PFSK-1 (cell line): ENCODE results near the gene YBX3.

ENCODE experiments used
- FOXP2 ChIP-seq: optimal IDR thresholded peaks from 2 replicates; pipeline ENCODE3; 2011; ENCODE audit warnings: borderline replicate concordance, control low read depth, inconsistent platforms; ENCODE audit not compliant: insufficient read depth; ENCODE audit errors: extremely low read length, extremely low read depth
- POLR2AphosphoS5 ChIP-seq: IDR thresholded peaks from 2 replicates; pipeline ENCODE4 v1.6.1; 2012; ENCODE audit warnings: low read depth, mild to moderate bottlenecking, control low read depth, low read length, moderate library complexity
- REST ChIP-seq, 2 experiments: IDR thresholded peaks; 2 replicates each; pipeline versions ENCODE4 v1.6.1 to v1.8.0; 2011 to 2012; ENCODE audit warnings: low read depth in 2 of 2, low read length in 2 of 2, control low read depth in 1 of 2, inconsistent platforms in 1 of 2, mild to moderate bottlenecking in 1 of 2, moderate library complexity in 1 of 2; ENCODE audit not compliant: insufficient read depth in 1 of 2
- SIN3A ChIP-seq: IDR thresholded peaks from 2 replicates; pipeline ENCODE4 v1.6.1; 2012; ENCODE audit warnings: mild to moderate bottlenecking, low read length, moderate library complexity, borderline replicate concordance; ENCODE audit not compliant: insufficient read depth
- TAF1 ChIP-seq: IDR thresholded peaks from 2 replicates; pipeline ENCODE4 v1.6.1; 2012; ENCODE audit warnings: low read length, control low read depth, borderline replicate concordance; ENCODE audit not compliant: insufficient read depth

YBX3 gene

GRCh38 chr12:10732549-10732948, 9.4 kb upstream of the YBX3 start:
- TF ChIP-seq REST (IDR thresholded peaks at IDR 0.05; ENCODE audit: insufficient read depth in 1 of 2, low read depth in 2 of 2, low read length in 2 of 2) (peak in 1 of 2 experiments; percentile 74; a peak in 2 of 4 replicates), SIN3A (no peak)

GRCh38 chr12:10732066-10732465, 8.9 kb upstream of the YBX3 start:
- TF ChIP-seq SIN3A (no peak), POLR2AphosphoS5 (no peak)

- TF ChIP-seq SIN3A: no peak
- TF ChIP-seq POLR2AphosphoS5: no peak
- no peak for TF ChIP-seq FOXP2
Measured at GRCh38 chr12:10730559-10730958, 7.4 kb upstream of the YBX3 start.

- no peak for TF ChIP-seq SIN3A
- no peak for TF ChIP-seq FOXP2
- no peak for TF ChIP-seq TAF1
- no peak for TF ChIP-seq REST (IDR thresholded peaks at IDR 0.05; ENCODE audit: insufficient read depth in 1 of 2, low read depth in 2 of 2, low read length in 2 of 2)
- no peak for TF ChIP-seq POLR2AphosphoS5
Measured at GRCh38 chr12:10728091-10728490, 5.0 kb upstream of the YBX3 start.

- no peak for TF ChIP-seq POLR2AphosphoS5
- no peak for TF ChIP-seq TAF1
- no peak for TF ChIP-seq SIN3A
- TF ChIP-seq FOXP2: no peak
- no peak for TF ChIP-seq REST (IDR thresholded peaks at IDR 0.05; ENCODE audit: insufficient read depth in 1 of 2, low read depth in 2 of 2, low read length in 2 of 2)
Measured at GRCh38 chr12:10726945-10727344, 3.8 kb upstream of the YBX3 start.

GRCh38 chr12:10725003-10725402, 1.9 kb upstream of the YBX3 start:
- TF ChIP-seq FOXP2 (no peak), POLR2AphosphoS5 (no peak), SIN3A (no peak), REST (IDR thresholded peaks at IDR 0.05; ENCODE audit: insufficient read depth in 1 of 2, low read depth in 2 of 2, low read length in 2 of 2) (no peak), TAF1 (no peak)
